ENCODE results near the gene SLC16A10.

Gene SLC16A10

GRCh38 chr6:111265842-111266241, 178.5 kb downstream of the SLC16A10 start:
- DNase-seq, result no peak

GRCh38 chr6:111266276-111266675, 179.0 kb downstream of the SLC16A10 start:
- DNase-seq, result no peak

DNA sequence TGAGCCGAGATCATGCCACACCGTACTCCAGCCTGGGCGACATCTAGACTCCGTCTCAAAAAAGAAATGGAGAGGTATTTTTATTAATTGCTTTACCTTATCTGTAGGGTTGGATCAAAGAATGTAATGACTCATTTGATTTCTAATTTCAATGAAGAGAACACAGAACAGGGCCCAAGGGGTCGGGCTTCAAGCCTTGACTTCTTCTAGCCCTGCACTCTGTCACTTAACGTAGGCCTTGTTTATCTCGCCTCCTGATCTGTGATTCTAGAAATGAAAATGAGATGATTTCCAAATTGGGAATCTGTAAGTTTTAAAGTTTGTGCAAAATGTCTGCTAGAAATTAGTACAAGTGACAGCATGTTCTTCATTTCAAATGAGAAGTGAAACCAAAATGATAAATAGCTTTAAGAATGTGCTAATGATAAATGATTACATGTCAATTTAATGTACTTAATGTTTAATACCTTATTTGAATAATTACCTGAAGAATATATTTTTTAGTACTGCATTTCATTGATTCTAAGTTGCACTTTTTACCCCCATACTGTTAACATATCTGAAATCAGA, 180.5 kb downstream of the SLC16A10 start:
- DNase-seq, result no peak

DNA sequence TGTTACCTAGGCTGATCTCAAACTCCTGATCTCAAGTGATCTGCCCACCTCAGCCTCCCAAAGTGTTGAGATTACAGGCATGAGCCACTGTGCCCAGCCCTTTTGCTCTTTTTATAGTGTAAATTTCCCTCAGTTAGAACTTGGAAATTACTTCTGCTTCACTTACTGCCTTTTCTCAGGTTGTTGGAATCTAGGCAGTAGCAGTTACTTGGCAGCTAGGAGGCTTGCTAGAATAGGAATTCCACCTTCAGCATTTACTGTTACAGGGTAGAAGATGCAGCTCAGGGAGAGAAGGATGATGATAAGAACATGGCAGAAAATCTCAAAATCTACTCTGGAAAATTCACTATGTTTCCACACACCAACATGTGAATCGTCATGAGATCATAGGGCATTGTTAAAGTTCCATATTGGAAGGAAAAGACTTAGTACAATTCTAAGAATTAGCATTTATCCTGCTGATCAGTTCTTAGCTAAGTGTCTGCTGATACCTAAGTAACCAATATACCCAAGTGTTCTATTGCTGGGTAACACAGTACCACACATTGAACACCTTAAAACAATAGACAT, 182.2 kb downstream of the SLC16A10 start:
- no peak for DNase-seq

- DNase-seq, result no peak
These were observed 182.8 kb downstream of the SLC16A10 start for GRCh38 chr6:111270121-111270520.

GRCh38 chr6:111274593-111275217, 187.4 kb downstream of the SLC16A10 start:
- no peak for DNase-seq

GRCh38 chr6:111276335-111276734, 189.0 kb downstream of the SLC16A10 start:
- no peak for DNase-seq

GRCh38 chr6:111276736-111277135, 189.4 kb downstream of the SLC16A10 start:
- DNase-seq, result no peak

DNA sequence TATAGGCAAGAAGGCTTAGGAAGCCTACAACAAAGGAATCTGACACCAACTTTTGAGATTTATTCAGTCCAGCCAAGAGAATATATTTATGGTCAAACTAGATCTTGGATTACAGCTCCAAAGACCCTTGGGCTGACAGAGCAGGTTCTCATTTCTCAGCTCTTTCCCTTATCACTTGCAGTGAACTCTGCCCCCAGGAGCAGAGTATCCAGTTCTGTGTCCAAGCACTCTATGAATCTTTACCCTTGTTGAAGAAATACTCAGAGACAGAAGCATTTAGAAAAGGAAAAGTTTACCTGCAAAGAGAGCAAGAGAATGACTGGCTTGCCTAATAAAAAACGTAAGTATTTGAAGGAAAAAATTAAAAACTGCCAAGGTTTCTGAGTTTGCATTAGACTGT, 190.5 kb downstream of the SLC16A10 start:
- no peak for DNase-seq

GRCh38 chr6:111278731-111279130, 191.4 kb downstream of the SLC16A10 start:
- DNase-seq, result no peak

DNA sequence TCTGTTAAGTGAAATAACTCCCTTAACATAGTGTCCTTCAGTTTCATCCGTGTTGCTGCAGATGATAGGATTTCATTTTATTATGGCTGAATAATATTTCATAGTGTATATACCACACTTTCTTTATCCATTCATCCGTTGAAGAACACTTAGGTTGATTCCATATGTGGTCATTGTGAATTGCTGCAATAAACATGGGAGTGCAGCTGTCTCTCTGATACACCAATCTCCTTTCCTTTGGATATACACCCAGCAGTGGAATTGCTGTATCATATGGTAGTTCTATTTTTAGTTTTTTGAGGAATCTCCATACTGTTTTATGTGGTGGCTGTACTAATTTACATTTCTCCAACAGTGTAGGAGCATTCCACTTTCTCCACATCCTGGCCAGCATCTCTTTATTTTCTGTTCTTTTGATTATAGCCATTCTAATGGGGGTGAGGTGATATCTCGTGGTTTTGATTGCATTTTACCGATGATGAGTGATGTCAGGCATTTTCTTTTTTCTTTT, 193.2 kb downstream of the SLC16A10 start:
- no peak for DNase-seq

All from NCI-H1694 treated with DMSO at 0.1 percent for 48 hours (cell line).